Stimulated activated CD8-positive, alpha-beta memory T cell treated with anti-CD3 and anti-CD28 coated beads, Interleukin-15, amount 100 ng/mL, for 1 hour (primary cell): ENCODE measurements around the gene NUBPL.
"Not testable (repeated sequence)": the region's sequence is repeated elsewhere in the genome, so short reads cannot be mapped to it uniquely, and the experiment has no call there.

ENCODE experiments used
- DNase-seq: peaks from one replicate; pipeline ENCODE4 v3.0.0-alpha.2; 2020; ENCODE audit warnings: low read depth

The NUBPL gene

DNA sequence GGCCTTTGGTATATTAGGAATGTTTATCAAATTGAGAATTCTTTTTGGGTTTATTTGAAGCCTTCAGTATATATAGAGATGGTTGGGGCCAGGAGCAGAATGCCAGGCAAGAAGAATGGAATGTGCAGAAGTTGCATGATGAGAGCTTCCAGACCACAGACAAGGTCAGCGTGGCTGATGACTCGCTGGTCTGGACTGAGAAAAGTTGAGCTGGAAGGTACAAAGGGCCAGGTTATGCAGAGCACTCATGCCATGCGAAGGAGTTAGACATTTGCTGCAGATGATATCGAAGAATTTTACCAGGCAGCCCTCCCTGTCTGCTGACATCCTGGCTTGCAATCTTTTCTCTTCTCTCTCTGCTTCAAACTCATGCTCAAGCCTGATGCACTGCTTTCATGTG is 319.7 kb downstream of the NUBPL start:
- no peak for DNase-seq

DNA sequence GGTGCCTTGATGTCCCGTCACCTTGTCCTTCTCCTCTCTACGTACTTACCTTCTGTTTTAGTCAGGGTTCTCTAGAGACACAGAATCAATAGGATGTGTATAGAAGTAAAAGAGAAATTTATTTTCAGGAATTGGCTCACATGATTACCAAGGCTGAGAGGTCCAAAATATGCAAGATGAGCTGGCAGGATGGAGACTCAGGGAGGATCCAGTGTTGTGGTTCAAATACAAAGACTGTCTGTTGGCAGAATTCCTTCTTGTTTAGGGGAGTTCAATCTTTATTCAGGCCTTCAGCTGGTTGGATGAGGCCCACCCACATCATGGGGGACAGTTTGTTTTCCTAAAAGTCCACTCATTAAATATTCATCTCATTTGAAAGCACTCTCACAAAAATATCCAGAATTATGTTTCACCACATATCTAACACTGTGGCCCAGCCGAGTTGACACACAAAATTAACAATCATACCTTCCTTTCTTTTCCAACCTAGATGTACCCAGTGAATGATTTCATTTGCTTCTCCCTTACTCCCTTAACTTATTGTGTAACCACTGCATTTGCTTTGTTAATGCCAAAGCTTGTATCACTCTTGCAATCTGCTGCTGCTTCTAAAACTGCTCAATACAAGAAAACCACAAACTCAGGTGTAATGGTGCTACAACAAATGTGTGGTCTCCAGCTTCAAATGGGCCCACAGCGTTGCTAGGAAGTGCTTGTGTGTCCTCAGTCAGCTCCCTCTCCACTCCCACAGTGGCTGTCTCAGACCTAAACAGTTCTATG is 320.5 kb downstream of the NUBPL start:
- no peak for DNase-seq

GRCh38 chr14:31884238-31884637 is 323.0 kb downstream of the NUBPL start:
- no peak for DNase-seq

- DNase-seq, result no peak
Measured at GRCh38 chr14:31884776-31885379, 323.7 kb downstream of the NUBPL start.

DNA sequence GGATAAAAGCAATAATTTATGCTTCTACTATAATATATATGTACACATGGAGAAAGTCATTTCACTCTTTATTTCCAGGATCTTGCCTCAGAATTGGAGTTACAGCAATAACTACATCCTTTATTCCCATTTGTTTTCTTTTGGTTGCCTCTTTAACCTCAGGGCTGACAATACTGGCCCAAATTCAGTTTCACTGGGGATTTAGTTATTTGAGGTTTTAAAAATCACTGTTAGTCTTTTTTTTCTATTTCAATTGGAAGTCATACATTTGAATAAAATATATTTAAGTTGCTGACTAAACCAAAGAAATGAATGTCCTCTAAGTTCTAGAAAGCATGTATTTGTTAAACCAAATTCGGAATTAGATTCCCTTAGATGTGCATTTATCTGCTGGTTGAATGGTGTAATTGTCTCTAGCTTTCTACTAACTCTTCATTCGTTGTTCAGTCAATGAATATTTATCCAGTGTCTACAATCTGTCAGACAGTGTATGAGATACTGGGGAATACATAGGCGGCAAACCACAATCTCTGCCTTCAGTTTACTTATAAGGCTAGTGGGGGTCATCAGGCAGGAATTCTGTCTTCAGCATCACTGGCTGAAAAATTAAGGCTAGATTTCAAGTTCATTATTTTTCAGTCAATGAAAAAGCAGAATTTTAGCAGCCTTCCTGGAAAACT is 325.1 kb downstream of the NUBPL start:
- no peak for DNase-seq

DNA sequence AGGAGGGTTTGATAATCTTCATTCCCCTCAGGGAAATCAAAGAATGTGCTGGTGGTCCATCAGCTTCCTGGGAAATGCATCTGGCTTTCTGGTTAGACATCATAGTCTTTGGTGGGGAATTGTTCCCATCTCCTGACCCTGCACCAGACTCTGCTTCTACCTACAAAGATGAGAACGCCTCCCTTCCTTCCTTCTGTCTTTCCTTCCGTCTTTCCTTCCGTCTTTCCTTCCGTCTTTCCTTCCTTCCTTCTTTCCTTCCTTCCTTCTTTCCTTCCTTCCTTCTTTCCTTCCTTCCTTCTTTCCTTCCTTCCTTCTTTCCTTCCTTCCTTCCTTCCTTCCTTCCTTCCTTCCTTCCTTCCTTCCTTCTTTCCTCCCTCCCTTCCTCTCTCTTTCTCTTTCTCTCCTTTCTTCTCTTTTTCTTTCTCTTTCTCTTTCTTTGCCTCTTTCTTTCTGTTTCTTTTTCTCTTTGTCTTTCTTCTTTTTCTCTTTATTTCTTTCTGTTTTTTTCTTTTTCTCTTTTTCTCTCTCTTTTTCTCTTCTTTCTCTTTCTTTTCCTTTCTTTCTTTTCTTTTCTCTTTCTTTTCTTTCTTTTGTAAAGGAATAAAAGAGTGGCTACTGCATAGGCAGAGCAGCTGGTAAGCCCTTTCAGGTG is 326.9 kb downstream of the NUBPL start:
- no peak for DNase-seq

- DNase-seq, result no peak
Measured at GRCh38 chr14:31889297-31889696, 328.1 kb downstream of the NUBPL start.

- not testable (repeated sequence) for DNase-seq
Measured at GRCh38 chr14:31890202-31890601, 329.0 kb downstream of the NUBPL start.

- no peak for DNase-seq
Measured at GRCh38 chr14:31893221-31893757, 332.1 kb downstream of the NUBPL start.

- no peak for DNase-seq
Measured at GRCh38 chr14:31894351-31894750, 333.1 kb downstream of the NUBPL start.

DNA sequence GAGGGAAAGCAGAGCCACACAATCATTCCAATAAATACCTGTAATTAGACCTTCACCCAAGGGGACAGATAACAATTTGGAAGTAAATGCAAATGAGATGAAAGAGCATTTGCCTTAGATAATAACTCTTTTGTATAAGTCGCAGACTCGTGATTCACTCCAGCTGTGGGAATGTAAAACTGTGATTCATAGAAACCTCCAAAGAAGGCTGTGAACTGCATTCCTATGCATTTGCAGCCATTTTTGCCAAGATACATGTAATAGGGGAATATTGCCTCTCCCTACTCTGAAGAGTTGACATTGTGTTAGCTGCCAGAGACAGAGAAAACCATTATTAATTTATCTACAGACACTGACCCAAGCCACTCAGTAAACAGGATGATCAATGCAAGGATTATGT is 334.0 kb downstream of the NUBPL start:
- DNase-seq, result no peak

- DNase-seq, result no peak
Measured at GRCh38 chr14:31895646-31896045, 334.4 kb downstream of the NUBPL start.

- DNase-seq, result no peak
Measured at GRCh38 chr14:31897581-31898186, 336.5 kb downstream of the NUBPL start.

DNA sequence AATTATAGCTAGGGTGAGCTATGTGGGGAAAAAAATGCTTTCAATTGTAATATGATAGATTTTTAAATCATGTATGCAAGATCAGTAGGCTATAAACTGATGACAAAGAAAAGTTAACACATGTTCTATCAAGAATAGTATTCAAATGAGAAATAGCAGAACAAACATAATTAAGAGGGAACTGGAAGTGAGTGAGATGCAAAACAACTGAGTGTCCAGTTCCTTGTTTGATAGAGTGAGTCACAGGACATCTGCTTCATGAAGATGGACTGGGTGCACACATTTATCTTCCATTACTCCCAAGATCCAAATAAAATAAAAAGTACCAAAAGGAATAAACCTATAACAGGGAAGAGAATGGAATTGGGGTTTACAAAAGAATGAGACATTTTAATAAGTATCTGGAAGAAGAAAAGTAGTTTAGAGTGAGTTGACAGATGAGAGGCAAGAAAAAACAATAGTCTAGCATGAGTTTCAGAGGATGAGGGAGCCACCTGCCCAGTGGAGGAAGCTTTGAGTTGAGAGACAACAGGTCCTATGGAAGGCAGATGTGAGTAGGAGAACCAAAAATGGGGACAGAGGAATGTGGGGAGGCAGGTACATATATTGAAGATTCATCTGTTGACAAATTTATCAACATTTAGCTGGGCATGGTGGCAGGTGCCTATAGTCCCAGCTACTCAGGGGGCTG is 337.8 kb downstream of the NUBPL start:
- DNase-seq, result no peak

DNA sequence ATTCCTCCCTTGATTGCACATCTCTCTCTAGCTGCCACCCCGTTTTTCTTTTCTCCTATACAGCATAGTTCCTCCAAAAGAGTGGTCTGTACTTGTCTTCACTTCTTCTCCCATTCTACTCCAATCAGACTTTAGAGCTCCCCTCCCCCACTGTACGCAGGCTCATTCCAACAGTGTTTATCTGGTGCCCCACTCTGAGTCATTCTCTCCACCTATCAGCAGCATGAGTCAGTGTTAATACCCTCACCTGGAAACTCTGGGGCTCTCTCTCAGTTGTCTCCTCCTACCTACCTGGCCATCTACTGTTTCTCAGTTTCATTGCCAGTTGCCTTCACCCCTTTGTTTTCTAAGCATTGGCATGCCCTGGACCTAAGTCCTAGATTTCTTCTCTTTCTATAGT is 340.8 kb downstream of the NUBPL start:
- no peak for DNase-seq

GRCh38 chr14:31902945-31903646 is 341.9 kb downstream of the NUBPL start:
- no peak for DNase-seq

DNA sequence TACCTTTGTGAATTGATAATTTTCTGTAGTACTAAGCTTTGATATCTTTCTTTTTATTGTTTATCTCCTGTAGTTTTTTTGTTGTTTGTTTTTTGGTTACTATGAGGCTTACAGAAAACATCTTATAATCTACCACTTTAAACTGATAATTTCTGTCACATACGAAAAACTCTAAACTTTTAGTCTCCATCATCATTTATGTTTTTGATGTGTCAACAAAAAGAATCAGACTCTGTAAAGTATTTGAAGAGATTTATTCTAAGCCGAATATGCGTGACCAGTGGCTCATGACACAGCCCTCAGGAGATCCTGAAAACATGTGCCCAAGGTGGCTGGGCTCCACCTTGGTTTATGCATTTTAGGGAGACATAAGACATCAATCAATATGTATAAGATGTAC is 348.8 kb downstream of the NUBPL start:
- DNase-seq, result no peak
